K562 (cell line): ENCODE measurements around the gene OLFML2B. TPM values are rescaled to one million over a fixed set of nuclear protein-coding genes. Genes with fewer than 3 reads are reported as not detected.

Experiments used
- ATAC-seq: fragments of 200-7000 bp; cut with Tn5 transposase; 3 replicates; pipeline ENCODE4 v1.9.1; 2020; ENCODE audit warnings: moderate library complexity
- BruUV-seq: library from RNA; stranded (reverse); fragments of 400-500 nt; replicated peaks from 2 replicates; lab custom pipeline; 2021; lab: Mats Ljungman, UMichigan
- CTCF ChIA-PET: fragments of 300-600 bp; formaldehyde crosslinking; extraction: SDS; loops from one replicate; lab custom pipeline; 2021; ENCODE audit warnings: low intra/inter-chr PET ratio; lab: Yijun Ruan, JAX
- POLR2A ChIA-PET: fragments of 300-600, 350-650 bp; sonication (Branson Sonifier 250); formaldehyde crosslinking; extraction: SDS; loops from one replicate; lab custom pipeline; 2021; ENCODE audit warnings: antibody characterized with exemption, inconsistent platforms; lab: Yijun Ruan, JAX
- DNase-seq, 4 experiments: peaks; one replicate each; pipeline versions ENCODE4 v3.0.0 to v3.0.0-alpha.2; 2011 to 2018; ENCODE audit warnings: low spot score in 3 of 4, mixed read lengths in 3 of 4; ENCODE audit errors: extremely low read depth in 1 of 4
- FAIRE-seq: peaks from 2 replicates; lab custom pipeline; 2011; peaks lifted over from hg19 to GRCh38; lab: Jason Lieb, UNC
- H2AFZ ChIP-seq: 2 replicates; pipeline ENCODE4 v1.6.0; 2011; ENCODE audit warnings: low read depth, low read length, control low read depth, inconsistent platforms
- H3K27ac ChIP-seq: fragments of 200-600 bp; 3 replicates; pipeline ENCODE4 v1.8.0; 2011; ENCODE audit warnings: low read depth, mild to moderate bottlenecking, control low read depth, inconsistent platforms, low read length, moderate library complexity, mixed read lengths; ENCODE audit errors: extremely low read depth
- H3K27me3 ChIP-seq, 2 experiments: fragments of 300-600 bp in 1 of 2; 2 replicates in 1 of 2; 3 replicates in 1 of 2; pipeline versions ENCODE4 v1.6.0 to v1.8.0; 2011; ENCODE audit warnings: inconsistent platforms in 2 of 2, low read length in 2 of 2, mild to moderate bottlenecking in 1 of 2, mixed read lengths in 1 of 2, moderate library complexity in 1 of 2; ENCODE audit not compliant: control insufficient read depth in 2 of 2, insufficient read depth in 2 of 2
- H3K36me3 ChIP-seq: fragments of 300-600 bp; 3 replicates; pipeline ENCODE4 v1.8.0; 2011; ENCODE audit warnings: mild to moderate bottlenecking, low read length, inconsistent platforms; ENCODE audit not compliant: control insufficient read depth, insufficient read depth
- H3K4me1 ChIP-seq, 2 experiments: fragments of 200-600 bp in 1 of 2; replicated peaks in 1 of 2; 2 replicates in 1 of 2; 3 replicates in 1 of 2; pipeline versions ENCODE4 v1.5.1 to v1.8.0; 2011; ENCODE audit warnings: inconsistent platforms in 2 of 2, low read length in 2 of 2, mild to moderate bottlenecking in 1 of 2, mixed read lengths in 1 of 2, moderate library complexity in 1 of 2; ENCODE audit not compliant: control insufficient read depth in 2 of 2, insufficient read depth in 2 of 2
- H3K4me2 ChIP-seq: 2 replicates; pipeline ENCODE4 v1.6.1; 2011; ENCODE audit warnings: low read length, control low read depth, inconsistent platforms, mixed read lengths; ENCODE audit not compliant: insufficient read depth
- H3K4me3 ChIP-seq: fragments of 200-600 bp; sonication (generic), shearing (Covaris generic); 2 replicates; pipeline ENCODE4 v1.5.1; 2016; ENCODE audit warnings: control low read depth, inconsistent platforms
- H3K79me2 ChIP-seq: fragments of 200-600 bp; 3 replicates; pipeline ENCODE4 v1.8.0; 2011; ENCODE audit warnings: low read length, inconsistent platforms; ENCODE audit not compliant: control insufficient read depth, insufficient read depth
- H3K9ac ChIP-seq, 2 experiments: 2 replicates each; pipeline versions ENCODE4 v1.6.0 to v1.6.1; 2011; ENCODE audit warnings: low read depth in 2 of 2, low read length in 2 of 2, control low read depth in 1 of 2, inconsistent platforms in 1 of 2, mild to moderate bottlenecking in 1 of 2, mixed read lengths in 1 of 2; ENCODE audit not compliant: insufficient read depth in 1 of 2
- H3K9me1 ChIP-seq: one replicate; pipeline ENCODE4 v1.6.0; 2011; ENCODE audit warnings: inconsistent platforms, mild to moderate bottlenecking, low read length, moderate library complexity; ENCODE audit not compliant: control insufficient read depth, insufficient read depth
- H3K9me3 ChIP-seq: replicated peaks from 2 replicates; pipeline ENCODE4 v1.5.1; 2011; ENCODE audit warnings: low read depth, low read length, inconsistent platforms; ENCODE audit not compliant: control insufficient read depth, insufficient read depth
- H4K20me1 ChIP-seq: replicated peaks from 2 replicates; pipeline ENCODE4 v1.6.1; 2011; ENCODE audit warnings: low read length, inconsistent platforms, mixed read lengths; ENCODE audit not compliant: control insufficient read depth, insufficient read depth
- BRF1 ChIP-seq: IDR thresholded peaks from 3 replicates; pipeline ENCODE4 v1.6.1; 2011; ENCODE audit warnings: borderline replicate concordance, mild to moderate bottlenecking; ENCODE audit not compliant: insufficient read length; ENCODE audit errors: extremely low read depth
- CHD2 ChIP-seq: IDR thresholded peaks from 2 replicates; pipeline ENCODE4 v1.6.1; 2011; ENCODE audit warnings: low read depth, low read length
- KLF13 ChIP-seq: fragments of 450-650 bp; IDR thresholded peaks from 2 replicates; pipeline ENCODE4 v1.6.1; 2016; ENCODE audit warnings: missing genetic modification characterization, low read depth, mild to moderate bottlenecking, missing compliant biosample characterization, moderate library complexity, borderline replicate concordance
- MCM5 ChIP-seq: fragments of 450-650 bp; IDR thresholded peaks from 2 replicates; pipeline ENCODE4 v1.6.1; 2016; ENCODE audit warnings: low read depth
- NR4A1 ChIP-seq, 2 experiments: fragments of 250-450 bp in 1 of 2; fragments of 450-650 bp in 1 of 2; sonication (Bioruptor Pico) in 1 of 2; IDR thresholded peaks; 2 replicates each; pipeline versions ENCODE4 v1.4.0 to v1.6.1; 2016 to 2020; ENCODE audit warnings: mild to moderate bottlenecking in 2 of 2, missing compliant biosample characterization in 1 of 2, missing genetic modification characterization in 1 of 2, moderate library complexity in 1 of 2
- RCOR1 ChIP-seq, 2 experiments: IDR thresholded peaks; 2 replicates each; pipeline ENCODE4 v1.6.1; 2012; ENCODE audit warnings: low read depth in 2 of 2, low read length in 2 of 2, borderline replicate concordance in 1 of 2, improper control_type of control experiment in 1 of 2
- SMARCE1 ChIP-seq: fragments of 450-650 bp; IDR thresholded peaks from 2 replicates; pipeline ENCODE4 v1.7.1; 2016; ENCODE audit warnings: mild to moderate bottlenecking
- SUPT5H ChIP-seq: fragments of 450-650 bp; IDR thresholded peaks from 2 replicates; pipeline ENCODE4 v1.6.1; 2016
- TAL1 ChIP-seq: fragments of 450-650 bp; IDR thresholded peaks from 2 replicates; pipeline ENCODE4 v1.6.1; 2016; ENCODE audit warnings: mild to moderate bottlenecking
- WHSC1 ChIP-seq: IDR thresholded peaks from one replicate; pipeline ENCODE4 v1.6.1; 2012; ENCODE audit warnings: low read length, control low read depth, inconsistent platforms
- WGBS: fragments of 100-300 bp; shearing (Covaris generic); methylation state at CpG from one replicate; pipeline ENCODE4 v1.1.6; 2016; ENCODE audit warnings: low coverage, mixed read lengths; ENCODE audit not compliant: insufficient coverage; ENCODE audit errors: missing lambda C conversion rate; 5-methylcytosine and 5-hydroxymethylcytosine counted together
- in situ Hi-C: fragments of 300-500 bp; cut with MboI; formaldehyde crosslinking; loops from 4 replicates; pipeline ENCODE4 v1.15.0; 2018; ENCODE audit warnings: inconsistent platforms, mixed read lengths
- intact Hi-C: fragments of 100-400 bp; cut with micrococcal nuclease; formaldehyde crosslinking; loops from 2 replicates; pipeline ENCODE4 v1.14.2; 2022
- polyA plus RNA-seq, 8 experiments: library from polyadenylated mRNA; depleted of rRNA in 4 of 8; stranded (reverse) in 5 of 8; unstranded in 3 of 8; fragments of >200 nt; fragmentation: Nextera tagmentation in 2 of 8; fragmentation: Illumina TruSeq in 1 of 8; extraction: Ambion mirVana in 2 of 8; extraction: Trizol in 1 of 8; gene quantifications; 2 replicates each; pipeline versions ENCODE4 v1.2.1 to v1.2.3, GENCODE V29; 2011 to 2014; ENCODE audit warnings: inconsistent platforms in 1 of 8, missing spikeins in 1 of 8
- total RNA-seq, 7 experiments: library from RNA; depleted of rRNA in 6 of 7; stranded (reverse); fragments of >200 nt in 6 of 7; fragmentation: Illumina TruSeq in 2 of 7; extraction: Trizol in 2 of 7; gene quantifications; 2 replicates each; pipeline versions ENCODE4 v1.2.1 to v1.2.3, GENCODE V29; 2011 to 2021; ENCODE audit warnings: low replicate concordance in 1 of 7
- TF ChIP-seq, protein P1 (sequence below), 2 experiments: fragments of 450-650 bp; IDR thresholded peaks; 2 replicates each; pipeline ENCODE4 v1.6.1; 2016; ENCODE audit warnings: mild to moderate bottlenecking in 2 of 2, borderline replicate concordance in 1 of 2, low read depth in 1 of 2, moderate library complexity in 1 of 2
- TF ChIP-seq, protein P2 (sequence below): fragments of 450-650 bp; IDR thresholded peaks from 2 replicates; pipeline ENCODE4 v1.6.1; 2016; ENCODE audit warnings: missing biosample characterization, missing genetic modification characterization

The OLFML2B gene
- total and polyA plus RNA-seq, 9 of the 15 experiments (the other 6 are each of a cell fraction or from before 2014, with no cell fraction given): not detected

DNA sequence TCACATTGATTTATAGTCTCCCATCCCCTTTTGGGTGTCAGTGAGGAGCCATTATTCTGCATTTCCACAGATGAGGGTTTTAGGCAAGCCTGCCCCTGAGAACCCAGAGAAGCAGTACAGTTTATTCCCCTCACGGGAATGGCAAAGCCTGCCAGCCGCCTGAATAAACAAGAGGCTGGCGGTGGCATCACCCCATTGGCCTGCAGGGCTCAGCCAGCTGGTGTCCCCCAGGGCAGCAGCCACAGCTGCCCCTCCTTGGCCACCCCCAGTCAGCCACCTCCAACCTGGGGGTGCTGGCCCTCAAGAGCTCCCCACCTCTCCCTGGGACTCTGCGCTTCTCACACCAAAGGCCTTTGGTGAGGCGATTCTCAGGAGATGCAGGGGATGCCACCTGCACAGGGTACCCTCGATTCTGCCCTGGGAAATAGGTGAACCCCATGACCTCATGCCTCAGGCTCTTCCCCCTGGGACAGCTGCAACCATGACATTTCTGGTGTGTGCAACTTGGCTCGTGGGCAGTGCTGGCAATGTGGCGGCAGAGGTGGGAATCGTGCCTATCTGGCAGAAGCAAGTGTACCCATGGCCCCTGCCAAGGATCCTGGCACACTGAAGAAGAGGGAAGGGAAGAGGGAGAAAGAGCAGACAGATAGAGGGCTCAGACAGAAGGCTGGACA, 14.0 kb downstream of the OLFML2B start:
- H4K20me1 ChIP-seq: no peaks in the 10 kb centered on the region
- no peak overlapping the region for H2AFZ ChIP-seq
- no peak overlapping the region for H3K27ac ChIP-seq
- H3K4me3 ChIP-seq: no peak overlapping the region
- in situ Hi-C loops (loop anchor here (25.0 kb wide), 1 partner anchor 547 kb away; no protein-coding TSS in a partner anchor), intact Hi-C loops (no loop called here)
- H3K9me1 ChIP-seq: no peaks in the 10 kb centered on the region
- POLR2A ChIA-PET: no interaction called here
- H3K36me3 ChIP-seq: no peaks in the 10 kb centered on the region
- CTCF ChIA-PET: no interaction called here
- no peak overlapping the region for H3K4me2 ChIP-seq
- H3K79me2 ChIP-seq: no peaks in the 10 kb centered on the region
- H3K9ac ChIP-seq: no peak overlapping the region; a peak in 1 of 4 replicates
- H3K9me3 ChIP-seq: no peaks in the 10 kb centered on the region
- ATAC-seq (no peak), DNase-seq (no peak), FAIRE-seq (no peak)
- 0% methylated on average over 9 of the region's 9 CpGs for WGBS
- H3K27me3 ChIP-seq: peaks cover 16 to 60% of the 10 kb centered on the region in 2 experiments; a peak in 4 of 5 replicates
- no peaks in the 10 kb centered on the region for H3K4me1 ChIP-seq
- BruUV-seq: no TSS peak
- TF ChIP-seq, protein P1, sequence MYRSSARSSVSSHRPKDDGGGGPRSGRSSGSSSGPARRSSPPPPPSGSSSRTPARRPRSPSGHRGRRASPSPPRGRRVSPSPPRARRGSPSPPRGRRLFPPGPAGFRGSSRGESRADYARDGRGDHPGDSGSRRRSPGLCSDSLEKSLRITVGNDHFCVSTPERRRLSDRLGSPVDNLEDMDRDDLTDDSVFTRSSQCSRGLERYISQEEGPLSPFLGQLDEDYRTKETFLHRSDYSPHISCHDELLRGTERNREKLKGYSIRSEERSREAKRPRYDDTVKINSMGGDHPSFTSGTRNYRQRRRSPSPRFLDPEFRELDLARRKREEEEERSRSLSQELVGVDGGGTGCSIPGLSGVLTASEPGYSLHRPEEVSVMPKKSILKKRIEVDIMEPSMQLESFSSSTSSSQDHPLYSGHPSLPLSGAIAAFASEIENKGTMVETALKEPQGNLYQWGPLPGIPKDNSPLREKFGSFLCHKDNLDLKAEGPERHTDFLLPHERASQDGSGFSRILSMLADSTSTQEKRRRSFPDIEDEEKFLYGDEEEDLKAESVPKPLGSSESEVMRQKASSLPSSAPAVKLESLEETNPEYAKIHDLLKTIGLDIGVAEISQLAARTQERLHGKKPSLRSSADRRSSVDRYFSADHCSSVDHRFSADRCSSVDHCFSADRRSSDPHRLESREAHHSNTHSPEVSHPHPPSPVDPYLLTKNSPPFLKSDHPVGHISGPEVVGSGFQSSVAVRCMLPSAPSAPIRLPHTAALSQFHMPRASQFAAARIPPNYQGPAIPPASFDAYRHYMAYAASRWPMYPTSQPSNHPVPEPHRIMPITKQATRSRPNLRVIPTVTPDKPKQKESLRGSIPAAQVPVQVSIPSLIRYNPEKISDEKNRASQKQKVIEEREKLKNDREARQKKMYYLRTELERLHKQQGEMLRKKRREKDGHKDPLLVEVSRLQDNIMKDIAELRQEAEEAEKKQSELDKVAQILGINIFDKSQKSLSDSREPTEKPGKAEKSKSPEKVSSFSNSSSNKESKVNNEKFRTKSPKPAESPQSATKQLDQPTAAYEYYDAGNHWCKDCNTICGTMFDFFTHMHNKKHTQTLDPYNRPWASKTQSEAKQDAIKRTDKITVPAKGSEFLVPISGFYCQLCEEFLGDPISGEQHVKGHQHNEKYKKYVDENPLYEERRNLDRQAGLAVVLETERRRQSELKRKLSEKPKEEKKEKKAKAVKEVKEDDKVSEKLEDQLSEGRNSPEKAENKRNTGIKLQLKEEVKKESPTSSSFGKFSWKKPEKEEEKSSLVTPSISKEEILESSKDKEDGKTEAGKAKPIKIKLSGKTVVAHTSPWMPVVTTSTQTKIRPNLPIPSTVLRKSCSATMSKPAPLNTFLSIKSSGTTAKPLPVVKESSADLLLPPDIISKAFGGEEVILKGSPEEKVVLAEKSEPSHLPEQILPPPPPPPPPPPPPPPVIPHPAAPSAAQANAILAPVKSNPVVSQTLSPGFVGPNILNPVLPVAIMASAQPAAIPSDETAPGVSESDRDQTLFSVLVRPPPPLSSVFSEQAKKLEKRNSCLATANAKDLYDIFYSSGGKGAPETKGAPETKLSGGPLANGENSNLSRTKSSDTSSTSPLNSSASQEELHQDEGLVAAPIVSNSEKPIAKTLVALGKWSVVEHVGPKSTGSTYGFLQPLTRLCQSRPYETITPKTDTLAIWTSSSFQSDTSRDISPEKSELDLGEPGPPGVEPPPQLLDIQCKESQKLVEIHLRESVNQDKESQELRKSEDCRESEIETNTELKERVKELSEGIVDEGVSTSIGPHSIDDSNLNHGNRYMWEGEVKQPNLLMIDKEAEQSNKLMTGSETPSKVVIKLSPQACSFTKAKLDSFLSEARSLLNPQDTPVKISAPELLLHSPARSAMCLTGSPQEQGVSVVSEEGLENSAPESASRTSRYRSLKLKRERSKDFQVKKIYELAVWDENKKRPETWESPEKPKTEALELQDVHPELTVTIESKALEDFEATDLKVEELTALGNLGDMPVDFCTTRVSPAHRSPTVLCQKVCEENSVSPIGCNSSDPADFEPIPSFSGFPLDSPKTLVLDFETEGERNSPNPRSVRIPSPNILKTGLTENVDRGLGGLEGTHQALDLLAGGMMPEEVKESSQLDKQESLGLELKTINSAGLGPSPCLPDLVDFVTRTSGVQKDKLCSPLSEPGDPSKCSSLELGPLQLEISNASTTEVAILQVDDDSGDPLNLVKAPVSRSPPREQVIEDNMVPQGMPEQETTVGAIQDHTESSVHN (IDR thresholded peaks at IDR 0.05; ENCODE audit: borderline replicate concordance in 1 of 2, low read depth in 1 of 2): no peak
- TF ChIP-seq, protein P2, sequence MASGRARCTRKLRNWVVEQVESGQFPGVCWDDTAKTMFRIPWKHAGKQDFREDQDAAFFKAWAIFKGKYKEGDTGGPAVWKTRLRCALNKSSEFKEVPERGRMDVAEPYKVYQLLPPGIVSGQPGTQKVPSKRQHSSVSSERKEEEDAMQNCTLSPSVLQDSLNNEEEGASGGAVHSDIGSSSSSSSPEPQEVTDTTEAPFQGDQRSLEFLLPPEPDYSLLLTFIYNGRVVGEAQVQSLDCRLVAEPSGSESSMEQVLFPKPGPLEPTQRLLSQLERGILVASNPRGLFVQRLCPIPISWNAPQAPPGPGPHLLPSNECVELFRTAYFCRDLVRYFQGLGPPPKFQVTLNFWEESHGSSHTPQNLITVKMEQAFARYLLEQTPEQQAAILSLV (tag): no peak
- no peak for TF ChIP-seq KLF13
- no peak for TF ChIP-seq CHD2
- TF ChIP-seq BRF1: no peak
- no peak for TF ChIP-seq TAL1
- no peak for TF ChIP-seq SMARCE1
- no peak for TF ChIP-seq NR4A1 (CRISPR knock-in tag; IDR thresholded peaks at IDR 0.05)
- no peak for TF ChIP-seq NR4A1 (tag; IDR thresholded peaks at IDR 0.05)
- no peak for TF ChIP-seq SUPT5H
- no peak for TF ChIP-seq RCOR1 (IDR thresholded peaks at IDR 0.05; ENCODE audit: borderline replicate concordance in 1 of 2, low read depth in 2 of 2, low read length in 2 of 2)
- no peak for TF ChIP-seq MCM5
- TF ChIP-seq WHSC1: no peak
